C4-2B (cell line): Measurements from ENCODE around the gene CAP1.

Experiments
- H3K27ac ChIP-seq: fragments of 450-650 bp; 2 replicates; pipeline ENCODE4 v1.5.1; 2017
- CTCF ChIP-seq: fragments of 450-650 bp; conservative IDR thresholded peaks from 2 replicates; pipeline ENCODE4 v1.5.1; 2017; ENCODE audit warnings: mild to moderate bottlenecking
- ZFX ChIP-seq: fragments of 450-650 bp; IDR thresholded peaks from 2 replicates; pipeline ENCODE4 v1.6.1; 2017

The CAP1 gene

GRCh38 chr1:40105028-40105427, 64.5 kb downstream of the CAP1 start:
- no peak overlapping the region for H3K27ac ChIP-seq
- no peak for TF ChIP-seq CTCF
- TF ChIP-seq ZFX = no peak

- H3K27ac ChIP-seq = no peak overlapping the region
- TF ChIP-seq CTCF (no peak), ZFX (no peak)
Observed at GRCh38 chr1:40107290-40107959, 66.9 kb downstream of the CAP1 start.

- no peak for TF ChIP-seq ZFX
- TF ChIP-seq CTCF = no peak
- H3K27ac ChIP-seq = no peak overlapping the region
Observed at GRCh38 chr1:40110389-40110788, 69.9 kb downstream of the CAP1 start.

- no peak overlapping the region for H3K27ac ChIP-seq
- TF ChIP-seq CTCF (no peak), ZFX (no peak)
Observed at GRCh38 chr1:40114400-40114799, 73.9 kb downstream of the CAP1 start.

GRCh38 chr1:40120128-40120527, 79.6 kb downstream of the CAP1 start:
- H3K27ac ChIP-seq = no peak overlapping the region
- TF ChIP-seq ZFX (no peak), CTCF (no peak)
